HG02678 (cell line): ENCODE measurements around the gene ELOVL2.
"Not testable (repeated sequence)": the region's sequence is repeated elsewhere in the genome, so short reads cannot be mapped to it uniquely, and the experiment has no call there.

ENCODE experiments used
- ATAC-seq: cut with Tn5 transposase; IDR thresholded peaks from one replicate; pipeline ENCODE4 v1.9.1; 2021; ENCODE audit warnings: mild to moderate bottlenecking, moderate library complexity; ENCODE audit not compliant: unreplicated experiment

ELOVL2 gene

DNA sequence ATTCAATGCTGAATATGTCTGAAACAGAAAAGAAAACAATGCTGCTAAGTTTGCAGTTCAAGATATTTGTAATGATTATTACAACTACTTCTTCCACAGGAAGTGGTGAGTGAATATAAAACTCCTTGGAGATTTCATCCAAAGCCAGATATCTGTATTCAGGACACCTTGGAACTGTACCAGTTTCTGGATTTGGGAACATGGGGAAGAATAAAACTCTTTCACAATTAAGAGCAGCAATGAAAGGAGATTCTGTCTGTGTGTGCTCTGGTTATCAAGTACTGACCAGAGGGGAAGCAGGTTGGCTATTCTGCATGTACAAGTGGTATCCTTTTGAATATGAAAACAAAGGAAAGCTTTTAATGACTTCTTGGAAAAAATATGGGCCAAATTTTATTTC is 21.1 kb downstream of the ELOVL2 start:
- ATAC-seq = no peak

DNA sequence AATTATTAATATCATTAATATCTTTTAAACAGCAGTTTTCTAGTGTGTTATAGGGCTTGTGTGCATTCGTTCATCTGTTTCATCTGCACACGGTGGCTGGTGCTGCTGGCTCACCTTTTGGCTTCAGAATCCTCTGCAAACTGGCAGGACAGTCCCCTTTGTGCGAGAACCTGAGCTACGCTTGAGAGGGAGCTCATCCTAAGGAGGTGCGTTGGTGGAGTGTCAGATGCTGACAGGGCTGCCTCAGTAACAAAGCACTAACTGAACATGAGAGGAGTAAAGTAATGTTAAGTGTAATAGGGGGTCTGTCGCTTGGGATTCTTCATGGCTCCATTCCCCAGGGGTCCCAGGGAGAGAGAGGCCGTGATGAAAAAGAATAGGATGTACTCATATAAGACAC is 22.4 kb downstream of the ELOVL2 start:
- ATAC-seq = no peak

DNA sequence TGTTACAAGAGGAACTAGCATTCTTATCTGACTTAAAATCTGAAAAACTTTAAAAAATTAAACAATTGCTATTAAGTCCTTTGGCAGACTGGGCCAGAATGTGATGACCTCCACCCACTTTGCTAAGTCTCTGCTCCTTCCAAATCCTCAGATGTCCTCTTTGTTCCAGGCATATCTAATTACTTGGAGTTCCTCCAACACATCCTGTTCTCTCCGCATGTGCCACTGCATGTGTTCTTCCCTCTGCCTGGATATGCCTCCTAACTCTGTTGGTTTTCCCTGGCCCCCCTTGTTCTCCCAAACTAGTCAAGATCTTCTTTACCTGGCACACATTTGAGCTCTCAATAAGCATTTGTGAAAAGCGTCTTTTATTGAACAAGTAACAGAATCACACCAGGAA is 23.1 kb downstream of the ELOVL2 start:
- no peak for ATAC-seq

DNA sequence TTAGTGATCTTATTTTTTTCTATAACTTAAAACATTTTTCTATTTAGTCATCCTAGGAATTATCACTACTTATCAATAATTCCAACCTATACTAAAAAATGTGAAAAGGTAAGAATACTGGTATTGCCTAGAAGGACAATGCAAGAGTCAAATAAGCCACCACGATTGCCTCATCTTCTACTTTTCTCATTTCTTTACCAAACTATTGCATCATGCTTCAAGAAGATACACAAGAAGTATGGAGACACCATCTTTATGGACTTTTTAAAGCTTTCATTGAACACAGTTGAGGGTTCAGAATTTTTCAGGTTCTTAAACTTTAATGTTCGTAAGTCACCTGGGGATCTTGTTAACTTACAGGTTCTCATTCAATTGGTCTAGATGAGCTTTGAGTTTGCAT is 25.9 kb downstream of the ELOVL2 start:
- ATAC-seq = no peak

DNA sequence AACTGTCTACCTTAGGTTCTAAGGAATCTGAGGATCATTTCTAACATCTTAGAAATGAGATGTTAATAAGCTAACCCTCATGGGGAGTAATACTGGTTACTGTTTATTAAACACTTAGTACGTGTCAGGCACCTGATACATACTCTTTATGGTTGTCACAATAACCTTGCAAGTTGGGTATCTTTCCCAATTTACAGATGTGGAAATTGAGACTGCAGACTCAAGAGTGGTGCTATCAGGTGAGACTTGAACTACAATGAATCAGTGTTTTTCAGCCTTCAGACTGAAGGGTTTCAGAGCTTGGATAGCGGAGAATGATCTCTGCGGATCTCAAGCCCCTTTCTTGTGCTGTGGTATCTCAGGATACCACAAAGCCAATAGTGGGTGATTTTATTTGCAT is 27.0 kb downstream of the ELOVL2 start:
- no peak for ATAC-seq

DNA sequence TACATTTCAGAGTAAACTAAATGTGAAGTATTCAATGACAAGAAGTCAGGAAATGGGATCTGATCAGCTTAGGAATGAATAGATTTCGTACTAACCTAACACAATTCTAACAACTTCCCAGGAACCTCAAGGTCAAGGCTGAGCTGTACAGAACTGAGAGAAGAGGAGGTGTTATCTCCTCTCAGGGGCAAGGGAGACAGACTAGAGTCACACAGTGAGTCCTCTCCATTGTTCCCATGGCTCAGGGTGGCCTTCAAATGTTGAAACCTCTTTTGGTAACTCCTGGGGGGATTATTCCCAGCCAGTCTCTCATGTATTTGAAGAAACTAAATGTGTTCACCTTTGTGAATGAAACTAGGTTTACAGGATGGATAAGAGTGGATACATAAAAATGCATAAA is 27.7 kb downstream of the ELOVL2 start:
- ATAC-seq = no peak

DNA sequence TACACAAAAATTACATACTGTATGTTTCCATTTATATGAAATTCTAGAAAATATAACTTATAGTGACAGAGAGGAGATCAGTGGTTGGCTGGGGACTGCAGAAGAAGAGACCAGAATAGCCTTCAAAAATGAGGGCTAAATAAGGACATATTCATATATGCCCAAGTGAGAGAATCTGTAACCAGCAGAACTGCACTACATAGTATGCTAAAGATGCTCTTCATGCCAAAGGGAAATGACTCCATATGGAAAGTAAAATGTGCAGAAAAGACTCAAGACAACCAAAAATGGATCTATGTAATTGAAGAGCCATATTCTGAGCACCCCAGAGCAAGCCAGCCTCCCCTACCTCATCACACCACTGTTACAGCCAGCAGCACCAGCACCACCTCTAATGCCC is 29.0 kb downstream of the ELOVL2 start:
- no peak for ATAC-seq

DNA sequence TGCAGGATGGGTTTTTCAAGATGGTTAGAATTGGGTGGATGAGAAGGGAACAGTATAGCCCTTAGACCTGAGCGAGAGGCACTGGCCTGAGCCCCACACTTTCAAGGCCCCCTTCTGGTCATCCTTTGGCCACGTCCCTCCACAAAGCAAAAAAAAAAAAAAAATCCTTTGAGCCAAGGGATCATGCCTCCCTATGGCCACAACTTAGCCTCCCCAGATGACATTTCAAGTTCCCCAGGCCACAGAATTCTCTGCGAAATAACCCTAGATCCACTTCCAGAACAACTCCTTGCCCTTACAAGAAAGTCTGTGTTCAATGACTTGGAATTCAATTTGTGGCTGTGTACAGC is 30.4 kb downstream of the ELOVL2 start:
- ATAC-seq = no peak

DNA sequence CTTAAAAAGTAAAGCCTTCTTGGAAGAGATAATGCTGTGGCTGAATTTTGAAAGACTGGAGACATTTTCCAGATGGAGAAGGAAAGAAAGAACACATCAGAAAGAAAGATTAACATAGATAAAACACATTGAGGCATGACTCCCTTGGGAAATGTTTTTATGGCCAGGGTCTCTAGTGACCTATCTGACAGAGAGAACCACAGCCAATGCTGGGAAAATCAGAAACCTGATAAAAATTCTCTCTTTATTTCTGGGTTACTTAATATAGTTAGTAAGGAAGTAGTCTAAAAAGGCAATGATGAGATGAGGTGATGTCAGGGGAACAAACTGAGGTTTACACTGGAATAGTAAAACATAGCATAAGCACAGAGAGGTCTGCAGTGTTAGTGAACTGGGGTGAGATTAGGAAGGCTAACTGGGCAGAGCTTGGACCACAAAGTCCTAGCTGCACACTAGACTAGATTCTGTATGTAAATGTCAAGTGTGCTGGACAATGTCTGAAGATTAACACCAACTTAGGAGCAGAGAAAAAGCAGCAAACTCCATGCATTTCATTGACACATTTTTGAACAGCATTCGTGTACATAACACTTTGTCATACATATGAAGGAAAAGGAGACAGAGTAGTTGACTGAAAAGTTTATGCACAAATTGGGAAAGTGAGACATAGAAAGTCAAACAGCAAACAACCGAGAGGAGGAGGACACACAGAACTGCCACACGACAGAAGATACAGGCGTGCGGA is 31.0 kb downstream of the ELOVL2 start:
- ATAC-seq = no peak

DNA sequence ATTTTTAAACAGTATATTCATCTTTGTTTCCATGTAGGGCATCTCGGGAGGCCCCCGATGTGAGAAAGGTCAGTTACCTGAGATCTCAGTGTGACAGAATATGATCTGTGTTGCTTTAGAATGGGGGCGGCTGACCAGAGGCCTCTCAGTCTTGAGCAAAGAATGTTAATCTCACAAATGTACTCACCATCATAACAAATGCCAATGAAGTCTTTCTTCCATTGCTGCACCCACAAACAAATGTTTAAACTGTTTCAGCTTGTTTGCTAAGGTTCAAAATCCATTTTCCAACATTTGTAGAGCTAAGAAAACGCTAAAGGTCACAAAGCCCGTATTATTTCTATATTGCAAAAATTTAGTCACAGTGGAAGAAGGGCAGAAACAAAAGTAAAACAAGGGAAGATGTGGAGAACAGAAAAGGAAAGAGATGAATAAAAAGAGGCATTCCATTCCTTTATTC is 31.8 kb downstream of the ELOVL2 start:
- ATAC-seq = no peak

DNA sequence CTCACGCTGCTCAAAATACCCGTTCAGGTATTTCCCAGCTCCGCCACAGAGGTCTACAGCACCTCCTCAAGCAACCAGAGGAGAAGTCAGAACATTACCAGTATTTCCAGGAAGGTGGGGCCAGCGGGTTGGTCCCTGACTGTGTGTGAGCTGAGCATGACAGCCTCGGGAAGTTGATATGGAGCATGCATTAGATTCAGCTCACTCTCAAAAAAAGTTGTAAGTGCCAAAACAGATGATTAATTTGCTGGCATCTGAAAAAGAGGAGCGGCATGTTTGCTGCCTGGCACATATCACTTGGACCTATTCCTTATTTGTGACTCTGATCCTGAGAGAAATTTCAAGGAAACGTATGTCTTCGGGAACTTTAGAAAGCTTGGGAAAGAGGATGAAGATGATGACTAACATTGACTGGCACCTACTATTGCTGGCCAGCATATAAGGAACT is 32.3 kb downstream of the ELOVL2 start:
- no peak for ATAC-seq

DNA sequence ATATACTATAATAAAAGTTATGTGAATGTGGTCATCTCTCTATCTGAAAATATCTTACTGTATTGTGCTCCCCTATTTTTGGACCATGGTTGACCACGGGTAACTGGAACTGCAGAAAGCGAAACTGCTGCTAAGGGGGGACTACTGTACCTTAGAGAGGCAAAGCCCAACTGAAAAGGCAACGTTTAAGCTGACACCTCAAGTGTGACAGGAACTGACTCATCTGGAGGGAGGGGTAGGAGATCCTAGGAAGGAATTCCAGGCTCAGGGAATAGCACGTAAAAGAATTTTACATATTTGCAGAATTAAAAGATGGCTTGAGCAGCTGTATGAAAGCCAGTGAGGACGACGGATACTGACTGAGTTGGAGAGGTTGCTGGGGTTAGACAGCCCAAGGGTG is 34.8 kb downstream of the ELOVL2 start:
- ATAC-seq = peak; percentile 66

DNA sequence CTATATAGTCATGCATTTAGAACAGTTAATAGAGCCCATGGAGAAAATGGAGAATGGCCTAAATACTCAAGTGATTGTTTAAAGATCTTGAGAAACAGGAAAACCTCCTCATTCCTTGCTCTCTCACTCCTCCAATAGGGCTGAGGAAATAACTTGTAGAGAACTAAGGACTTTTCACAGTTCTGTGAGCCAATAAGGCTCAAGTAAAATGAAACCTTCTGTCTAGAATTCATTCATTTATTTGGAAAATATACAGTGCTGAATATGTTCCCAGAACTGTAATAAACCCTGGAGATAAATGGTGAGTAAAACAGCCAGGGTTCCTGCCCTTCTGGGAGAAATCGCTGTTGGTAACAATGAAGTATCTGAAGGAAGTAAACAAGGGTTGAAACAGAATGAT is 35.3 kb downstream of the ELOVL2 start:
- ATAC-seq = no peak

DNA sequence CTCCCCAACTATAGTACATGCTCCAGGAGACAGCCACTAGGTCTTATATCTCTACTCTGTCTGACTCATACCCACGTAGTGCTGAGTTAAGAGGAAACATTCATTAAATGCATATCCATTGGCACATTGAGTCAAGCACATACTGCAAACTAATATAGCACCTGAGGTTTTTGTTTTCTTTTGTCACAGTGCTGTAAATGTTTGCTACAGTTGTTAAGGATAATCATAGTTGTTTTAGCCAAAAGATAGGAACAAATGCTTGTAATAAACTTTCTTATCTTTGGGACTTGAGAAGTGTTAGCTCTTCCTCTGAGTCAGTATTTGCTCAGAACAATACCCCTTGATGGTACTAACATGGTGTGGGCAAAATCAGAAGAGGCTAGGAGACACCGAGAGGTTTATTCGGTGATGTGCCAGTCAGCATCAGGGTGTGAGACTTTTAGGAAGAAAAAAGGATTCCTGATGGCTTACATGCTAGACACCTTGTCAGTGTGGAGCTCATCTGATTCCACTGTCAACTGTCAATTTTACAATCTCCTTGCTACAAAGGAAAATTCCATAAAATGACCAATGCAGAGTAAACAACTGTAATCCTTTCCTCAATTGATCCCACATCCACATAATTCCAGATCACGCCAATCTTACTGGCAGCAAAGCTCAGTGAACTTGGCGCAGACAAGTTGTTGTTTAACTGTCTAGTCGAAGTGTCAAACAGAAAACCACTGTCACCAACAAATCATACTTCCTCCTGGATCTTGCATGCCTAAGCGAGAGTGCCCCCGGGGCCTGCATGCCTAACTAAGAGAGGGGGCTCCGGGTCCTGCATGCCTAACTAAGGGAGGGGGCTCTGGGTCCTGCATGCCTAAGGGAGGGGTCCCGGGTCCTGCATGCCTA is 36.1 kb downstream of the ELOVL2 start:
- no peak for ATAC-seq

DNA sequence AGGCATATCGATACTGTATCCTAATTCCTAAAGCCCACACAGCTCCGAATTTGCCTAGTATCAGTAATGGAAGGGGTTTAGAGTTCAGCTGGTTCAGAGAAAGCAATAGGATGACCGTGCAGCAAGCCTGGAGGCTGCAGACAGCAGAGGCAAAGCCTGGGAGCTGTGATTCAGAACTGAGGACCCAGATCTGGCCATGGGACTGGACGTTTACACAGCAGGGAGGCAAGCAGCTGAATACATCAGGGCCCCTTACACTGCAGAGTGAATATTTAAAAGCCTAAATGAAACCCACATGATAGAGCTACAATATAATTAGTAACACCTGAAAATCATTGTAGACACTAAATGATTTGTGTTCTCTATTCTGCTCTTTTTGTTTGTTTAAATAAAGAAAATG is 38.0 kb downstream of the ELOVL2 start:
- ATAC-seq = no peak

DNA sequence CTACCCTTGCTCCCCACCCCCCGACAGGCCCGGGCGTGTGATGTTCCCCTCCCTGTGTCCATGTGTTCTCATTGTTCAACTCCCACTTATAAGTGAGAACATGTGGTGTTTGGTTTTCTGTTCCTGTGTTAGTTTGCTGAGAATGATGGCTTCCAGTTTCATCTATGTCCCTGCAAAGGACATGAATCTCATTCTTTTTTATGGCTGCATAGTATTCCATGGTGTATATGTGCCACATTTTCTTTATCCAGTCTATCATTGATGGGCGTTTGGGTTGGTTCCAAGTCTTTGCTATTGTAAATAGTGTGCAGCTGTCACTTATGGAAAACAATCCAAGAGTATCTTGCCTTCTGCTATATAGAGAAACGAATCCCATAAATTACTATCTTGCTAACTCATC is 40.8 kb downstream of the ELOVL2 start:
- not testable (repeated sequence) for ATAC-seq

DNA sequence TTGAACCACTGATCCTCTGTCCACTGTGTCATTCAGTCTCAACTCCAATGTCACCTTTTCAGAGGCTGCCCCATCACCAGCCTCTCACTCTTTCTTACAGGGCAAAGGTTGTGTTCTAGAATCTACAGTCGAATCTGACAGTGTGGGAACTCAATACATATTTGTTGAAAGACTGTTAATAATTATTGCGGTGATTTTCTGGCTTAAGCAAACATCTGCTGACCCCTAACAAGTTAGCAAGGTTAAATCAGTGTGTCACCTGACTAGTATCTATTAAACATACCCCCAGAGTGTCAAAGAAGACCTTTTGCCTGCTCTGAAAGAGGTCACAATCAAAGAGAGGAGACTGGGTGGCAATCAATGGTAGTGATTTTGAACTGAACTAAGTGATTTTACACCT is 41.9 kb downstream of the ELOVL2 start:
- no peak for ATAC-seq

DNA sequence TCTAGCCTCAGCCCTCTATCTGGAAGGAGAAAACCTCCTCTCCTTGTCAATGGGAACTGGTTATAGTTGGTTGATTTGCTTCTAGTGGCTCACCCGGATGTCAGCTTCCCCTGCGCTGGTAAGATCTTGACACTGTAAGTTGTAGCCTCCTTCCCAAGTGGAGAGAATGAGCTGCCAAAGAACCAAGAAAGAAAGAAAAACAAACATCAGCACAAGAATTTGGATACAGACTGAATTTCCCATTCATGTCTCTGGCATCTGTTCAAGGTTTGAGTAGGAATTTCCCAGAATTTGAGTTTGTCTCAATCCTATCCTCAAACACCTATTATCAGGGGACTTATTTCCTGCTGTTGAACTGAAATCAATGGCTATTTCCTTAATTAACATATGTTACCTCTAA is 44.1 kb downstream of the ELOVL2 start:
- ATAC-seq = no peak

DNA sequence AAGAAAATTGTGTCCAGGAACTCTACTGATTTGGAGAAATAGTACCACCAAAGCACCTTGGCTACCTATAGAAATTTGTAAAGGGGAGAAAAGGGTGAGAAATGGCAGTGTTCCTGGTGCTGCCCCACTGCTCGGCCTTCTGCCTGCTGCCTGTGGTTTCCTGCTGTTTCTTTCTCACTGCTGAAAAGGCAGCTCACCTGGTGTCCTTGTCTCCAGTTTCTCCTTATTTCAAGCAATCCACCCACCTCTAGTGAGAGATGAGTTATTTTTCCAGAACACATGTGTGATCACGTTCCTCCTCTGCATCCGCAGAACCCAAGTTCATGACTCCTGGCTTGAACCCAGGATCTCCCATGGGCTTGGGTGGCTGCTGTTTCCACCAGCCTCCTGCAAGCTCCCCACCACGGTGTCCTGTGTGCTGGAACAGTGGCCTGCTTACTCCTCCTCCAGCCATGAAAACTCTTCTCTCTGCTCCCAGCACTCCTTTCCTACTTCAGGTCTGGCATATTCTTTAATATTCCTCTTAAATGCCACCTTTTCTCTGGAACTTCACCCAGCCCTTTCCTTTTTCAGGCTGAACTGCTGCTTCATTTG is 48.9 kb downstream of the ELOVL2 start:
- ATAC-seq = no peak

DNA sequence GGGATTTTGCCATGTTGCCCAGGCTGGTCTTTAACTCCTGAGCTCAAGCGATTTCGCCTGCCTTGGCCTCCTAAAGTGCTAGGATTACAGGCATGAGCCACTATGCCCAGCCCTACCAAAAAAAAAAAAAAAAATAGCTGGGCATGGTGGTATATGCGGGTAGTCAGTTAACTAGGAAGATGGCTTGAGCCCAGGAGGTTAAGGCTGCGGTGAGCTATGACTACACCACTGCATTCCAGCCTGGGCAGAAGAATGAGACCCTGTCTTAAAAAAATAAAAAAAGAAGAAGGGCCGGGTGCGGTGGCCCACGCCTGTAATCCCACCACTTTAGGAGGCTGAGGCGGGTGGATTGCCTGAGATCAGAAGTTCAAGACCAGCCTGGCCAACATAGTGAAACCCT is 50.2 kb downstream of the ELOVL2 start:
- ATAC-seq = no peak

DNA sequence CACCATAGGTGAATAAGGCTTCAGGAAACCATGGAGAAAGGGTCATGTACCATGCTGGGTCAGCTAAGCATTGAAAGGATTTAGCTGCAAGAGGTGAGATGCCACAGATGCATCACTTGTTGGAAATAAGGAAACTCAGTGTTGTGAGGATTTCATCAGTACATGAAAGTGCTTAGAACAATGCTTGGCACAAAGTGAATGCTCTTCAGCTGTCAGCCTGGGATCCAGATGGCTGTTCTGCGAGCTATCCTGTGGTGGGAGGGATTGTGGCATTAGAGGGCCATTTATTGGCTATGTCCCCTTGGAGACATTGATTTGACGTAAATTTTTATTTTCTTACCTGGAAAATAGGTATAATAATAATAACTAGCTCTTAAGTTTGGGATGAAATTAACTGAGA is 53.0 kb downstream of the ELOVL2 start:
- ATAC-seq = no peak

DNA sequence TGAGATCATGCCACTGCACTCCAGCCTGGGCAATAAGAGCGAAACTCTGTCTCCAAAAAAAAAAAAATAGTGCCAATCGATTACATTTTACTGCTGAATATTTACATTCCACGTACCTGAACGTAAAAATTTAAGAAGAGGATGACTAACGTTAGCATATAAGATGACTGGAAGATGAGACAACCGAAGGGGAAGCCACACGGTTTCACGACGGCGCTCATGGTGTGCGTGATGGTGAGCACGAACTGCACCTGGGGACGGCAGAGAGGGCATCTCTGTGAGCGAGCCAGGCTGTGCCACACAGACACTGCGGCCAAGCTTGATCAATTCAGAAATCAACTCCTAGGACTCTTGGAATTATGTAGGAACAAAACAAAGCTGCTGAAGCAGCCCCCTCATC is 54.5 kb downstream of the ELOVL2 start:
- no peak for ATAC-seq
